ENCODE data around the gene GPC3. TPM values are rescaled to one million over a fixed set of nuclear protein-coding genes. Genes with fewer than 3 reads are reported as not detected.

Gene GPC3
- total RNA-seq, 4 donors from 2014 or later, result 4.9 to 10.9 (median 9.2) TPM

- no peaks in the 10 kb centered on the region for H3K4me1 ChIP-seq
- no peaks in the 10 kb centered on the region for H3K27me3 ChIP-seq
- H3K36me3 ChIP-seq, result no peaks in the 10 kb centered on the region
- no peak overlapping the region for H3K4me3 ChIP-seq
- H3K9me3 ChIP-seq, result no peaks in the 10 kb centered on the region
- no peak for TF ChIP-seq CTCF (IDR thresholded peaks at IDR 0.05)
- no peak for TF ChIP-seq EP300 (IDR thresholded peaks at IDR 0.05)
- no peak for TF ChIP-seq POLR2A (IDR thresholded peaks at IDR 0.05)
- TF ChIP-seq POLR2AphosphoS5 (IDR thresholded peaks at IDR 0.05), result no peak
- WGBS, result 75% methylated on average over 2 of the region's 2 CpGs
- no peak overlapping the region for H3K27ac ChIP-seq
- no peak for DNase-seq (ENCODE audit: low spot score in 2 of 2)
Observed at GRCh38 chrX:133535066-133535465, 450.3 kb downstream of the GPC3 start.

GRCh38 chrX:133534172-133534571, 451.2 kb downstream of the GPC3 start:
- H3K27me3 ChIP-seq, result no peaks in the 10 kb centered on the region
- H3K9me3 ChIP-seq, result no peaks in the 10 kb centered on the region
- H3K27ac ChIP-seq, result no peak overlapping the region
- 79% methylated on average over 4 of the region's 4 CpGs for WGBS
- no peaks in the 10 kb centered on the region for H3K4me1 ChIP-seq
- H3K36me3 ChIP-seq, result no peaks in the 10 kb centered on the region
- TF ChIP-seq CTCF (IDR thresholded peaks at IDR 0.05) (no peak), POLR2AphosphoS5 (IDR thresholded peaks at IDR 0.05) (no peak), EP300 (IDR thresholded peaks at IDR 0.05) (no peak), POLR2A (IDR thresholded peaks at IDR 0.05) (no peak)
- no peak overlapping the region for H3K4me3 ChIP-seq
- DNase-seq (ENCODE audit: low spot score in 2 of 2), result no peak

GRCh38 chrX:133533249-133533648, 452.1 kb downstream of the GPC3 start:
- Histone ChIP-seq H3K36me3 (no peaks in the 10 kb centered on the region), H3K9me3 (no peaks in the 10 kb centered on the region), H3K27me3 (no peaks in the 10 kb centered on the region), H3K27ac (no peak overlapping the region), H3K4me3 (no peak overlapping the region), H3K4me1 (no peaks in the 10 kb centered on the region)
- DNase-seq (ENCODE audit: low spot score in 2 of 2), result no peak
- 68% methylated on average over 3 of the region's 3 CpGs for WGBS
- TF ChIP-seq POLR2A (IDR thresholded peaks at IDR 0.05) (no peak), POLR2AphosphoS5 (IDR thresholded peaks at IDR 0.05) (no peak), CTCF (IDR thresholded peaks at IDR 0.05) (no peak), EP300 (IDR thresholded peaks at IDR 0.05) (no peak)

GRCh38 chrX:133530960-133531359, 454.4 kb downstream of the GPC3 start:
- no peaks in the 10 kb centered on the region for H3K36me3 ChIP-seq
- H3K9me3 ChIP-seq, result no peaks in the 10 kb centered on the region
- TF ChIP-seq POLR2A (IDR thresholded peaks at IDR 0.05) (no peak), POLR2AphosphoS5 (IDR thresholded peaks at IDR 0.05) (no peak), CTCF (IDR thresholded peaks at IDR 0.05) (no peak), EP300 (IDR thresholded peaks at IDR 0.05) (no peak)
- no peak overlapping the region for H3K27ac ChIP-seq
- no peak for DNase-seq (ENCODE audit: low spot score in 2 of 2)
- H3K27me3 ChIP-seq, result no peaks in the 10 kb centered on the region
- H3K4me1 ChIP-seq, result no peaks in the 10 kb centered on the region
- H3K4me3 ChIP-seq, result no peak overlapping the region
- WGBS, result 71% methylated on average over 6 of the region's 6 CpGs

GRCh38 chrX:133529578-133529977, 455.8 kb downstream of the GPC3 start:
- no peaks in the 10 kb centered on the region for H3K36me3 ChIP-seq
- no peak overlapping the region for H3K4me3 ChIP-seq
- WGBS, result 87% methylated on average over 3 of the region's 3 CpGs
- no peaks in the 10 kb centered on the region for H3K4me1 ChIP-seq
- no peaks in the 10 kb centered on the region for H3K9me3 ChIP-seq
- H3K27me3 ChIP-seq, result no peaks in the 10 kb centered on the region
- no peak for DNase-seq (ENCODE audit: low spot score in 2 of 2)
- no peak overlapping the region for H3K27ac ChIP-seq
- TF ChIP-seq EP300 (IDR thresholded peaks at IDR 0.05) (no peak), CTCF (IDR thresholded peaks at IDR 0.05) (no peak), POLR2A (IDR thresholded peaks at IDR 0.05) (no peak), POLR2AphosphoS5 (IDR thresholded peaks at IDR 0.05) (no peak)

Measured in suprapubic skin (tissue), 4 donors.